SH-SY5Y (cell line): Measurements from ENCODE around the gene BAIAP2.

Experiments used
- GATA2 ChIP-seq: IDR thresholded peaks from 2 replicates; pipeline ENCODE4 v1.6.1; 2011; ENCODE audit warnings: mild to moderate bottlenecking, low read depth, low read length
- GATA3 ChIP-seq: IDR thresholded peaks from 2 replicates; pipeline ENCODE4 v1.6.1; 2011; ENCODE audit warnings: low read depth, mild to moderate bottlenecking, low read length, moderate library complexity

Gene BAIAP2

GRCh38 chr17:81094509-81095382 is 59.8 kb downstream of the BAIAP2 start:
- TF ChIP-seq GATA2 (peak; percentile 4; the same call in 1 of the 2 replicates), GATA3 (no peak)

GRCh38 chr17:81095383-81095762 is 60.4 kb downstream of the BAIAP2 start:
- TF ChIP-seq GATA2 (no peak), GATA3 (no peak)

DNA sequence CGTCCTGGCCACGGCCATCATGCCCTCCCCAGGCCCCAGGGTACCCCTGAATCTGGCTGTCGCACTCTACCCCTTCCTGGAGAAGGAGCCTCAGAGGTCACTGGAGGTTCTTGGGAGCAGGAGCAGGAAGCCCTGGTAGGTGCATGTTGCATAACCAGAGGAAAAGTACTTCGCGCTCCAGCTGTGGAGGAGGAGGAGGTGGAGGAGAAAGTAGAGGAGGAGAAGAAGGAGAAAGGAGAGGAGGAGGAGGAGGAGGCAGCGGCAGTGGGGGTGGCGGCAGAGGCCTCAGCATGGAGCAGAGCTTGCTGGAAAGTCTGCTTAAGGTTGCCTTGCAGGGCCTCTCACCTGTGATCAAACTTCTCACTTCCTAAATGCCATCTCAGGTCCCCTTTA is 61.8 kb downstream of the BAIAP2 start:
- TF ChIP-seq GATA3, result no peak
- TF ChIP-seq GATA2, result no peak

GRCh38 chr17:81097134-81097942 is 62.4 kb downstream of the BAIAP2 start:
- TF ChIP-seq GATA2, result no peak
- TF ChIP-seq GATA3, result no peak

- TF ChIP-seq GATA3 (no peak), GATA2 (no peak)
These were observed 63.0 kb downstream of the BAIAP2 start for GRCh38 chr17:81097943-81098308.

GRCh38 chr17:81099888-81100287 is 64.9 kb downstream of the BAIAP2 start:
- TF ChIP-seq GATA2 (no peak), GATA3 (no peak)

DNA sequence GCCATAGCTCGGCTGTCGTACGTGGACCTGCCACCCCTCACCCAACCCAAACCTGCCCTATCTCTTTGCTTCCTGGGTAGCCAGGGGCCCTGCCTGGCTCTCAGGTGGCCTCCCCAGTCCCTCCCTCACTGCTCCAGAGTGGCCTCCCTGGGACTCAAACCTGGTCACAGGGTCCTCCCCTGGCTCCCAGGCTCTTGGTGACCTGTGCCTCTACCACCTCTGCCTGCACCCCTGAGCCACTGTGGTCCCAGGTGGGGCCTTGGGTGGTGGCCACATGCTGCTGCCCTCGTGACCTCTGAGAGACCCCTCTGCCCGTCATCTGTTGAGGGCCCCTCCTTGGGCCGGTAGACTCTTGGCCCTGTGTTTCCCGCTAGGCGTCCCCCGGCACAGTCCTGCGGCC is 65.7 kb downstream of the BAIAP2 start:
- TF ChIP-seq GATA2 (no peak), GATA3 (no peak)

GRCh38 chr17:81101614-81102306 is 66.8 kb downstream of the BAIAP2 start:
- TF ChIP-seq GATA2 (no peak; the same call in 1 of the 2 replicates), GATA3 (no peak)

- TF ChIP-seq GATA2, result no peak
These were observed 67.4 kb downstream of the BAIAP2 start for GRCh38 chr17:81102352-81102751.

- TF ChIP-seq GATA3, result no peak
- no peak for TF ChIP-seq GATA2
These were observed 67.9 kb downstream of the BAIAP2 start for GRCh38 chr17:81102869-81103268.

DNA sequence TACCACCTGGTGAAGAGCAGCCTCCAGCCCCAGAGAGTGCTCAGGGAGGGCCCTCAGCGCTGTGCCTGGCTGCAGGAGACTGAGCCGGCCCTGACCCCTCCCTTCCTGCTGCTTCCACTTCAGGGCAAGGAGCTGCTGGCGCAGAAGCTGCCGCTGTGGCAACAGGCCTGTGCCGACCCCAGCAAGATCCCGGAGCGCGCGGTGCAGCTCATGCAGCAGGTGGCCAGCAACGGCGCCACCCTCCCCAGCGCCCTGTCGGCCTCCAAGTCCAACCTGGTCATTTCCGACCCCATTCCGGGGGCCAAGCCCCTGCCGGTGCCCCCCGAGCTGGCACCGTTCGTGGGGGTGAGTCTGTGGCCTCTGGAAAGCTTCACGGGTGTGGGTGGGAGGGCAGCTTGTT is 68.4 kb downstream of the BAIAP2 start:
- TF ChIP-seq GATA3 (no peak), GATA2 (no peak)

DNA sequence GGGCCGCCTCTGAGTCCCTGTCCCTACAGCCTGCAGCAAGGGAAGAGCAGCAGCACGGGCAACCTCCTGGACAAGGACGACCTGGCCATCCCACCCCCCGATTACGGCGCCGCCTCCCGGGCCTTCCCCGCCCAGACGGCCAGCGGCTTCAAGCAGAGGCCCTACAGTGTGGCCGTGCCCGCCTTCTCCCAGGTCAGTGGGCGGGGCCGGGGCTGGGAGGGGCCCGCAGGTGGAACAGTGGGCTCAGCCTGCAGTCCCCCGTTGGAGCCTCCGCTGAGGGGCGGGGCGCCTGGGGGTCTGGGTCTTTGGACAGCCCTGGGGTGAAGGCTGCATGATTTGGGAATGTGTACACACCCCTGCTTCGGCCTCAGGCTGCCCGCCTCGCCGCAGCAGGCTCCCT is 71.8 kb downstream of the BAIAP2 start:
- TF ChIP-seq GATA3, result no peak
- no peak for TF ChIP-seq GATA2

DNA sequence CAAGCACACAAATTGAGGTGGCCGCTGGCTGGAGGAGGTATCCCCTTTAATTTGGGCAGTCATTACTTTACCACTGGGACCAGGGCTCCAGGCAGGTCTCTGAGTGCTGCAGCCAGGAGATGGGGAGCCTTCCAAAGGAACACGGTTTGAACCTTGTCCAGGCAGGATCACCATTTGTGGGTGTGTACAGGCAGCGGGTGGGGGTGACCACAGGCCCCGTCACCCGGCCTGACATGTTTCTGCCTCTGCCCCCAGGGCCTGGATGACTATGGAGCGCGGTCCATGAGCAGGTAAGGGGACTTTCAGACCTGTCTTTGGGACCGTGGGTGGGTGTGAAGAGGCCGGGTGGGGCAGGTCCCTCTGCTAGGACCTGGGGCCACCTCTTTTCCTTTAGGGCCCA is 73.3 kb downstream of the BAIAP2 start:
- TF ChIP-seq GATA3 (no peak), GATA2 (no peak)

GRCh38 chr17:81109957-81110356 is 75.0 kb downstream of the BAIAP2 start:
- TF ChIP-seq GATA2 (no peak), GATA3 (no peak)

DNA sequence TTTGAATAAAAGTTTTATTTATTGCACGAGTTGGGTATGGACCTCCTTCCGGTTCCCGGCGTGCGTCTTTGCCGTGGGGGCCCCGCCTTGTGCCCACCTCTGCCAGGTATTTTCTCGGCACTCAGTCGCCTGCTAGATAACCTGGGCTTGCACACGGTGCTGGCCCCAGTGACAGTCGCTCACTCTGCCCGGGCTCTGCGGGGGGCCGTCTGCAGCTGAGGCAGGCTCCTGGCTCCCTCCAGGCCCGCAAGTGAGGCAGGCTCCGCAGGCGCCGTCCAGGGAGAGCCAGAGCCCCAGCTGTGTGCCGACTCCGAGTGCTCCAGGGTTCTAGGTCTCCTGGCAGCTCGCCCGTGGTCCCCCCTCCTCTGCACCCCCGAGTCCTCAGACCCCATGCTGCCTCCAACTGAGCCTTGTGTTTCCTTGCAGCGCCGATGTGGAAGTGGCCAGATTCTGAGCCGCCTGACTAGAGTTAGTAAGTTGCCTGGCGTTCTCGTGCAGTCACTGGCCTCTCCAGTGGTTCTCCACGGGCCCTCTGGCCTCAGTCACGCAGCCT is 75.6 kb downstream of the BAIAP2 start:
- TF ChIP-seq GATA2, result no peak
- no peak for TF ChIP-seq GATA3

- no peak for TF ChIP-seq GATA3
- no peak for TF ChIP-seq GATA2
These were observed 76.1 kb downstream of the BAIAP2 start for GRCh38 chr17:81111066-81111465.
